AG08396 (cell line): ENCODE measurements around the gene KIF25.

Experiments
- DNase-seq: peaks from one replicate; pipeline ENCODE4 v3.0.0; 2012; ENCODE audit warnings: low spot score, mixed read lengths

The KIF25 gene

GRCh38 chr6:168037242-168037641 lies 39.8 kb downstream of the KIF25 start:
- DNase-seq: no peak

GRCh38 chr6:168037856-168038255 lies 40.4 kb downstream of the KIF25 start:
- no peak for DNase-seq

GRCh38 chr6:168038576-168039140 lies 41.2 kb downstream of the KIF25 start:
- DNase-seq: no peak

GRCh38 chr6:168039301-168039700 lies 41.8 kb downstream of the KIF25 start:
- no peak for DNase-seq

GRCh38 chr6:168039849-168040248 lies 42.4 kb downstream of the KIF25 start:
- no peak for DNase-seq

- DNase-seq: no peak
These were observed 43.5 kb downstream of the KIF25 start for GRCh38 chr6:168040856-168041496.

GRCh38 chr6:168041928-168042327 lies 44.5 kb downstream of the KIF25 start:
- DNase-seq: no peak

- no peak for DNase-seq
These were observed 45.1 kb downstream of the KIF25 start for GRCh38 chr6:168042426-168043192.

- no peak for DNase-seq
These were observed 45.8 kb downstream of the KIF25 start for GRCh38 chr6:168043193-168043847.

GRCh38 chr6:168043848-168044415 lies 46.5 kb downstream of the KIF25 start:
- no peak for DNase-seq

- no peak for DNase-seq
These were observed 47.2 kb downstream of the KIF25 start for GRCh38 chr6:168044521-168045130.

GRCh38 chr6:168045141-168045691 lies 47.7 kb downstream of the KIF25 start:
- no peak for DNase-seq

GRCh38 chr6:168045706-168046620 lies 48.5 kb downstream of the KIF25 start:
- DNase-seq: no peak

GRCh38 chr6:168046696-168047095 lies 49.2 kb downstream of the KIF25 start:
- no peak for DNase-seq

GRCh38 chr6:168047841-168048723 lies 50.6 kb downstream of the KIF25 start:
- no peak for DNase-seq

GRCh38 chr6:168048724-168049025 lies 51.2 kb downstream of the KIF25 start:
- DNase-seq: no peak

GRCh38 chr6:168049277-168049676 lies 51.8 kb downstream of the KIF25 start:
- DNase-seq: no peak

GRCh38 chr6:168049706-168050224 lies 52.3 kb downstream of the KIF25 start:
- no peak for DNase-seq

GRCh38 chr6:168050225-168050880 lies 52.9 kb downstream of the KIF25 start:
- no peak for DNase-seq
